ENCODE results near the gene CD300LB.

The CD300LB gene

GRCh38 chr17:74475189-74475588, 56.1 kb downstream of the CD300LB start:
- Mint-ChIP-seq H3K9me3 (peaks cover 4% of the 10 kb centered on the region), H3K4me3 (no peak overlapping the region), H3K27me3 (no peaks in the 10 kb centered on the region), H3K27ac (no peak overlapping the region), H3K4me1 (ENCODE audit: low read depth) (peaks cover 72% of the 10 kb centered on the region), H3K36me3 (ENCODE audit: low read depth) (peaks cover 33% of the 10 kb centered on the region)

- Mint-ChIP-seq H3K27ac (no peak overlapping the region), H3K9me3 (peaks cover 4% of the 10 kb centered on the region), H3K27me3 (no peaks in the 10 kb centered on the region), H3K36me3 (ENCODE audit: low read depth) (peaks cover 38% of the 10 kb centered on the region), H3K4me1 (ENCODE audit: low read depth) (peaks cover 72% of the 10 kb centered on the region), H3K4me3 (no peak overlapping the region)
Measured at GRCh38 chr17:74474043-74474792, 57.1 kb downstream of the CD300LB start.

GRCh38 chr17:74473294-74473693, 58.0 kb downstream of the CD300LB start:
- Mint-ChIP-seq H3K36me3 (ENCODE audit: low read depth) (peaks cover 35% of the 10 kb centered on the region), H3K4me3 (no peak overlapping the region), H3K9me3 (peaks cover 4% of the 10 kb centered on the region), H3K27me3 (no peaks in the 10 kb centered on the region), H3K27ac (no peak overlapping the region), H3K4me1 (ENCODE audit: low read depth) (peaks cover 65% of the 10 kb centered on the region)

- Mint-ChIP-seq H3K9me3 (peaks cover 4% of the 10 kb centered on the region), H3K27ac (no peak overlapping the region), H3K4me1 (ENCODE audit: low read depth) (peaks cover 61% of the 10 kb centered on the region), H3K4me3 (no peak overlapping the region), H3K27me3 (no peaks in the 10 kb centered on the region), H3K36me3 (ENCODE audit: low read depth) (peaks cover 35% of the 10 kb centered on the region)
Measured at GRCh38 chr17:74472890-74473289, 58.4 kb downstream of the CD300LB start.

GRCh38 chr17:74471341-74471740, 59.9 kb downstream of the CD300LB start:
- Mint-ChIP-seq H3K4me3 (peak overlapping the region; percentile 24), H3K27me3 (no peaks in the 10 kb centered on the region), H3K4me1 (ENCODE audit: low read depth) (peaks cover 58% of the 10 kb centered on the region), H3K36me3 (ENCODE audit: low read depth) (peaks cover 35% of the 10 kb centered on the region), H3K27ac (no peak overlapping the region), H3K9me3 (peaks cover 4% of the 10 kb centered on the region)
